ENCODE results near the gene SCN3A.

SCN3A gene

GRCh38 chr2:165147186-165148045 lies 56.4 kb downstream of the SCN3A start:
- no peak overlapping the region for H3K4me3 ChIP-seq (ENCODE audit: low read length)
- no peak for DNase-seq (ENCODE audit: low read depth)
- TF ChIP-seq CTCF (IDR thresholded peaks at IDR 0.05; ENCODE audit: insufficient read depth, low read depth, low read length, missing control alignments): no peak

DNA sequence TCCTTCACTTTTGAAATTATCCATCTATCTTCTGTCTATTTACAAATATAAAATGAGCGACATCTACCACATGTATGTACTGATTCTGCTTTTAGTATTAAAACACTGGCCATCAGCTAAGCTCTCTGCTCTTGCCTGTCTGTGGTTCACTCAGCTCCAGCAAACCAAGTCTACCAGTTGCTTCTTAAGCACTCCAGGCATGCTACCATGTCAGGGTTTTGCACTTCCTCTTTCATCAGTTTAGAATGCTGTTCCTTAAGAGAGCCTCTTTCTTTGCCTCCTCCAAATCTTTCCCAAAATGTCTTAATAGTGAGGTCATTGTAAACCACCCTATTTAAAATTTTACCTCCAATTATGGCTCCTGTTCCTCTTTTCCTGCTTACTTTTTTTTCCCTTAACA lies 59.5 kb downstream of the SCN3A start:
- no peak for TF ChIP-seq CTCF (IDR thresholded peaks at IDR 0.05; ENCODE audit: insufficient read depth, low read depth, low read length, missing control alignments)
- H3K4me3 ChIP-seq (ENCODE audit: low read length): no peak overlapping the region
- no peak for DNase-seq (ENCODE audit: low read depth)

DNA sequence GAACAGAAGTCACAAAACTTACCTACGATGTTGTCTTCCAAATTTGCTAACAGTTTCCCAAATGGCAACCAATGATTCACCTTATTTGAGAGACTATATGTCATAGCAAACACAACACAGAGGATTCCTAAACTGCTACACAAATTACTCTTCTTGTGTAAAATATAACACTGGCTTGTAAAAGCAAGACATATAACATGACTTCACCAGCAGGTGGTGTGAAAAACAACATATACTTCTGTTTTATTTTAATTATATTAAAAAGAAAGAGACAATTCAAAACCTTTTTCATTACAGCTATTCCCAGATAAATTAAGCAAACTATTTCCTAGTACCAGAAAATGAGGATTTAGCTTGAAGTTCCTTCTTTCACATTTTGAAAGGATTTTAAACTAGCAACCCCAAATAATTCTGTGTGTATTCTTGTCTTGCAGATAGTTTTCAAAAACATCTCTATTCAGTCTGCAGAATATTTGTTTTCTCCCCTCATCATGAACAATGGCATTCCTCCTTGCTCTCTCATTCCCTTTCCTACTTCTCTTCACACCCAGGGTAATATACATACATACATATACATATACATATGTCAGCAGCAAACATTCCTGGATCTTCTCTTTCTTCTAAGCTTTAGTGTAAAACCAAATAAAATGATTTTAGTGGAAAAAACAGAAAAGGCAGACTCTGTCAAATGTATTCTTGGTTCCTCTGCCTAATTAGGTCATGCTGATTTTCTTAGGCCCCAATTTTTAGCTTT lies 62.1 kb downstream of the SCN3A start:
- peak; percentile 6 for DNase-seq (ENCODE audit: low read depth)
- peak; percentile 18 for TF ChIP-seq CTCF (IDR thresholded peaks at IDR 0.05; ENCODE audit: insufficient read depth, low read depth, low read length, missing control alignments)
- H3K4me3 ChIP-seq (ENCODE audit: low read length): no peak overlapping the region

DNA sequence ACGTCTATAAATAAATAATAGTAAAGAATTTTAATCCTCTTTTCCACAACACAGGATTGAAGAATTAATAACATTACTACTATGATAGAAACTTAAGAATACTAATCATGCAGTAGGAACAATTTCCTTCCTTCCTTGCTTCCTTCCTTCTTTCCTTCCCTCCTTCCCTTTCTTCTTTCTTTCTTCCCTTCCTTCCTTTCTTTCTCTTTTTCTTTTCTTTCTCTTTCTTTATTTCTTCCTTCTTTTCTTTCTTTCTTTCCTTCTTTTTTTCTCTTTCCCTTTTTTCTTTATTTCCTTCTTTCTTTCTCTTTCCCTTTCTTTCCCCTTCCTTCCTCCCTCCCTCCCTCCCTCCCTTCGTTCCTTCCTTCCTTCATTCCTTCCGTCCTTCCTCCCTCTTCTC lies 77.6 kb downstream of the SCN3A start:
- no peak for DNase-seq (ENCODE audit: low read depth)
- TF ChIP-seq CTCF (IDR thresholded peaks at IDR 0.05; ENCODE audit: insufficient read depth, low read depth, low read length, missing control alignments): no peak
- H3K4me3 ChIP-seq (ENCODE audit: low read length): no peak overlapping the region

DNA sequence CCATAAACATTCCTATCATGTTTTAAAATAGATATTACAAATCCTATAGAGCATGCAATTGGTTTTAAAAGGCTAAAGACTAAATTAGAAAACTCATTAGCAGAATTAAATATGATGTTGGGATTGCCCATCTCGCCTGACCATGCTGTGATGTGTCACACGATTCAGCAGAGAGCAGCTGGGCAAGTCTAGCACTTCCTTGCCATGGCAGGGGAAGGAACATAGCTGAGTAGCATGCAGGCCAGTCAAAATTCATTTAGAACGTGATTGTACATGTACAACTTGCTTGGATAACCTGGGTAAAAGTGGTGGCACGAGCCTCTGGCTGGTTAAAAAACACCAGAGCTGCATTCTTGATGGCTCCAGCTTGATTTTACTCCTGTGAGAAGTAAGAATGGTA lies 81.3 kb downstream of the SCN3A start:
- peak; percentile 60 for DNase-seq (ENCODE audit: low read depth)
- no peak overlapping the region for H3K4me3 ChIP-seq (ENCODE audit: low read length)
- no peak for TF ChIP-seq CTCF (IDR thresholded peaks at IDR 0.05; ENCODE audit: insufficient read depth, low read depth, low read length, missing control alignments)

- no peak for DNase-seq (ENCODE audit: low read depth)
- H3K4me3 ChIP-seq (ENCODE audit: low read length): no peak overlapping the region
- no peak for TF ChIP-seq CTCF (IDR thresholded peaks at IDR 0.05; ENCODE audit: insufficient read depth, low read depth, low read length, missing control alignments)
These were observed 82.9 kb downstream of the SCN3A start for GRCh38 chr2:165120740-165121467.
